Endothelial cell of umbilical vein (primary cell): ENCODE data around the gene ZNF385D. TPM values are rescaled to one million over a fixed set of nuclear protein-coding genes. Genes with fewer than 3 reads are reported as not detected.

Experiments used
- BruUV-seq: library from RNA; stranded (reverse); fragments of 400-500 nt; replicated peaks from 2 replicates; lab custom pipeline; 2021; lab: Mats Ljungman, UMichigan
- CTCF ChIA-PET: fragments of 300-600, 350-600 bp; sonication (Branson Sonifier 250); formaldehyde crosslinking; loops from one replicate; lab custom pipeline; 2021; ENCODE audit warnings: antibody characterized with exemption, inconsistent platforms; lab: Charles Lee
- POLR2A ChIA-PET: fragments of 300-600, 350-600 bp; sonication (Branson Sonifier 250); formaldehyde crosslinking; loops from one replicate; lab custom pipeline; 2021; ENCODE audit warnings: antibody characterized with exemption, inconsistent platforms; lab: Charles Lee
- DNase-seq: peaks from one replicate; pipeline ENCODE4 v3.0.0-alpha.2; 2011; ENCODE audit warnings: low read depth, low spot score
- FAIRE-seq: peaks from 2 replicates; lab custom pipeline; 2011; peaks lifted over from hg19 to GRCh38; lab: Jason Lieb, UNC
- H2AFZ ChIP-seq: 2 replicates; pipeline ENCODE4 v1.6.0; 2012; ENCODE audit warnings: low read depth, low read length, control low read depth, inconsistent platforms
- H3K27ac ChIP-seq: 2 replicates; pipeline ENCODE4 v1.5.1; 2011; ENCODE audit warnings: low read depth, mild to moderate bottlenecking, control low read depth, low read length, moderate library complexity; ENCODE audit not compliant: insufficient read depth
- H3K27me3 ChIP-seq, 2 experiments: 2 replicates each; pipeline versions ENCODE4 v1.6.0 to v1.6.1; 2011; ENCODE audit warnings: low read length in 2 of 2, mixed read lengths in 1 of 2; ENCODE audit not compliant: control insufficient read depth in 2 of 2, insufficient read depth in 2 of 2
- H3K36me3 ChIP-seq, 2 experiments: 2 replicates in 1 of 2; 3 replicates in 1 of 2; pipeline ENCODE4 v1.5.1; 2011; ENCODE audit warnings: low read length in 2 of 2, mild to moderate bottlenecking in 1 of 2, moderate library complexity in 1 of 2; ENCODE audit not compliant: control insufficient read depth in 2 of 2, insufficient read depth in 2 of 2; ENCODE audit errors: extremely low read depth in 1 of 2
- H3K4me1 ChIP-seq: 3 replicates; pipeline ENCODE4 v1.5.1; 2011; ENCODE audit warnings: mild to moderate bottlenecking, low read length; ENCODE audit not compliant: control insufficient read depth, insufficient read depth; ENCODE audit errors: extremely low read depth
- H3K4me2 ChIP-seq: 2 replicates; pipeline ENCODE4 v1.6.1; 2011; ENCODE audit warnings: low read length, control low read depth, mixed read lengths; ENCODE audit not compliant: insufficient read depth
- H3K4me3 ChIP-seq, 3 experiments: fragments of 200-600 bp in 1 of 3; sonication (generic), shearing (Covaris generic) in 1 of 3; replicated peaks in 1 of 3; 2 replicates each; pipeline ENCODE4 v1.5.1; 2011 to 2016; ENCODE audit warnings: control low read depth in 3 of 3, low read length in 3 of 3, mild to moderate bottlenecking in 2 of 3, inconsistent platforms in 1 of 3, low read depth in 1 of 3, moderate library complexity in 1 of 3; ENCODE audit not compliant: insufficient read depth in 1 of 3
- H3K79me2 ChIP-seq: 2 replicates; pipeline ENCODE4 v1.6.0; 2012; ENCODE audit warnings: low read length, inconsistent platforms; ENCODE audit not compliant: control insufficient read depth, insufficient read depth
- H3K9ac ChIP-seq: replicated peaks from 2 replicates; pipeline ENCODE3; 2011; ENCODE audit warnings: low read length, control low read depth; ENCODE audit not compliant: insufficient read depth; ENCODE audit errors: extremely low read depth
- H3K9me1 ChIP-seq: replicated peaks from 3 replicates; pipeline ENCODE4 v1.6.0; 2011; ENCODE audit warnings: mild to moderate bottlenecking, low read length; ENCODE audit not compliant: control insufficient read depth, insufficient read depth; ENCODE audit errors: extremely low read depth
- H3K9me3 ChIP-seq: replicated peaks from 2 replicates; pipeline ENCODE4 v1.5.1; 2012; ENCODE audit warnings: low read length, inconsistent platforms; ENCODE audit not compliant: control insufficient read depth, insufficient read depth
- H4K20me1 ChIP-seq: replicated peaks from 2 replicates; pipeline ENCODE3; 2011; ENCODE audit warnings: mild to moderate bottlenecking, low read length; ENCODE audit not compliant: control insufficient read depth, insufficient read depth; ENCODE audit errors: extremely low read depth
- EZH2 ChIP-seq: IDR thresholded peaks from 2 replicates; pipeline ENCODE4 v1.6.1; 2012; ENCODE audit warnings: borderline replicate concordance, low read depth, mild to moderate bottlenecking, moderate library complexity, low read length, inconsistent platforms; ENCODE audit not compliant: severe bottlenecking
- FOS ChIP-seq: IDR thresholded peaks from 2 replicates; pipeline ENCODE4 v1.6.1; 2011; ENCODE audit warnings: mild to moderate bottlenecking, low read length, moderate library complexity, borderline replicate concordance; ENCODE audit not compliant: insufficient read depth
- JUN ChIP-seq: IDR thresholded peaks from 2 replicates; pipeline ENCODE4 v1.6.1; 2011; ENCODE audit warnings: borderline replicate concordance, low read depth; ENCODE audit not compliant: insufficient read length, insufficient read depth
- MAX ChIP-seq: IDR thresholded peaks from 2 replicates; pipeline ENCODE4 v1.6.1; 2011; ENCODE audit not compliant: insufficient read depth, insufficient read length
- MYC ChIP-seq: IDR thresholded peaks from one replicate; pipeline ENCODE4 v1.6.1; 2011; ENCODE audit warnings: mild to moderate bottlenecking, low read depth, low read length
- POLR2A ChIP-seq: IDR thresholded peaks from 2 replicates; pipeline ENCODE4 v1.6.1; 2012; ENCODE audit warnings: low read depth, mild to moderate bottlenecking, control low read depth, low read length
- POLR2AphosphoS5 ChIP-seq: IDR thresholded peaks from 2 replicates; pipeline ENCODE4 v1.6.1; 2012; ENCODE audit warnings: low read depth, mild to moderate bottlenecking, control low read depth, low read length, moderate library complexity; ENCODE audit not compliant: insufficient read depth
- dilution Hi-C: fragments of 300-500 bp; cut with MboI; formaldehyde crosslinking; loops from one replicate; pipeline ENCODE4 v1.15.0; 2019; ENCODE audit warnings: low sequenced_read_pairs; ENCODE audit not compliant: extremely low pct_ligation_motif_present
- intact Hi-C: fragments of 100-400 bp; cut with micrococcal nuclease; formaldehyde crosslinking; loops from one replicate; pipeline ENCODE4 v1.10.0; 2022
- polyA plus RNA-seq, 4 experiments: library from polyadenylated mRNA; depleted of rRNA in 3 of 4; stranded (reverse) in 3 of 4; unstranded in 1 of 4; fragments of >200 nt; gene quantifications; 2 replicates each; pipeline versions ENCODE4 v1.2.1 to v1.2.3, GENCODE V29; 2011 to 2012; ENCODE audit warnings: missing spikeins in 1 of 4
- total RNA-seq: library from RNA; stranded (reverse); gene quantifications from 2 replicates; pipeline ENCODE4 v1.2.3, GENCODE V29; 2021

ZNF385D gene
- total and polyA plus RNA-seq, 2 donors (not counting 3 experiments of a cell fraction or from before 2014, with no cell fraction given): not detected

- H3K9ac ChIP-seq: no peak overlapping the region
- no peaks in the 10 kb centered on the region for H3K36me3 ChIP-seq
- no peak overlapping the region for H2AFZ ChIP-seq
- TF ChIP-seq JUN (no peak), POLR2A (no peak), MYC (no peak), EZH2 (no peak), POLR2AphosphoS5 (no peak)
- no peak overlapping the region for H3K4me3 ChIP-seq
- BruUV-seq: no TSS peak
- H4K20me1 ChIP-seq: no peaks in the 10 kb centered on the region
- no peak overlapping the region for H3K27ac ChIP-seq
- POLR2A ChIA-PET: no interaction called here
- H3K4me1 ChIP-seq: no peaks in the 10 kb centered on the region
- H3K9me1 ChIP-seq: no peaks in the 10 kb centered on the region
- dilution Hi-C loops (no loop called here), intact Hi-C loops (no loop called here)
- FAIRE-seq (no peak), DNase-seq (no peak)
- CTCF ChIA-PET: no interaction called here
- H3K4me2 ChIP-seq: no peak overlapping the region
- no peaks in the 10 kb centered on the region for H3K27me3 ChIP-seq
- H3K9me3 ChIP-seq: no peaks in the 10 kb centered on the region
- no peaks in the 10 kb centered on the region for H3K79me2 ChIP-seq
These were observed 116.9 kb downstream of the ZNF385D start for GRCh38 chr3:21634112-21634511.

GRCh38 chr3:21624524-21624923, 126.5 kb downstream of the ZNF385D start:
- DNase-seq: no peak
- Histone ChIP-seq H2AFZ (no peak overlapping the region), H3K36me3 (no peaks in the 10 kb centered on the region), H3K9me3 (no peaks in the 10 kb centered on the region), H3K4me3 (no peak overlapping the region), H3K27me3 (no peaks in the 10 kb centered on the region), H3K4me2 (no peak overlapping the region), H3K4me1 (no peaks in the 10 kb centered on the region), H4K20me1 (no peaks in the 10 kb centered on the region), H3K9ac (no peak overlapping the region), H3K9me1 (no peaks in the 10 kb centered on the region), H3K27ac (no peak overlapping the region), H3K79me2 (no peaks in the 10 kb centered on the region)
- no TSS peak for BruUV-seq
- POLR2A ChIA-PET: no interaction called here
- intact Hi-C loops: no loop called here
- dilution Hi-C loops: no loop called here
- no peak for FAIRE-seq
- no peak for TF ChIP-seq POLR2AphosphoS5
- TF ChIP-seq POLR2A: no peak
- TF ChIP-seq MYC: no peak
- no peak for TF ChIP-seq JUN
- TF ChIP-seq FOS: no peak
- TF ChIP-seq MAX: no peak
- CTCF ChIA-PET: no interaction called here
